H1 (cell line): ENCODE results near the gene HNF1B. TPM values are rescaled to one million over a fixed set of nuclear protein-coding genes. Genes with fewer than 3 reads are reported as not detected.

Experiments used
- SAP30 ChIP-seq: fragments of 300-600 bp; sonication (generic); IDR thresholded peaks from 2 replicates; pipeline ENCODE4 v1.7.1; 2012; ENCODE audit warnings: low read length, moderate library complexity, mild to moderate bottlenecking, inconsistent platforms; ENCODE audit not compliant: insufficient read depth, insufficient replicate concordance
- polyA plus RNA-seq, 7 experiments: library from polyadenylated mRNA; depleted of rRNA in 3 of 7; stranded (reverse) in 5 of 7; unstranded in 2 of 7; fragments of >200 nt in 5 of 7; fragments of 200-250 nt in 2 of 7; gene quantifications; 1 replicate in 5 of 7; 2 replicates in 1 of 7; 4 replicates in 1 of 7; pipeline versions ENCODE4 v1.2.1 to v1.2.3, GENCODE V29; 2011 to 2013; ENCODE audit warnings: missing spikeins in 2 of 7, mixed read lengths in 2 of 7
- total RNA-seq: library from RNA; stranded (reverse); fragmentation: NEBNext Ultra II Directional; extraction: Animal tissue kit (Norgen Biotek cat#: 25700); gene quantifications from 2 replicates; pipeline ENCODE4 v1.2.1, GENCODE V29; 2021
- TF ChIP-seq, protein P1 (sequence below): fragments of 300-600 bp; sonication (generic); IDR thresholded peaks from 2 replicates; pipeline ENCODE4 v1.7.1; 2012; ENCODE audit warnings: low read length, moderate library complexity, mild to moderate bottlenecking, inconsistent platforms; ENCODE audit not compliant: insufficient replicate concordance

The HNF1B gene
- total and polyA plus RNA-seq, 2 of the 8 experiments (the other 6 are each of a cell fraction or from before 2014, with no cell fraction given) = 0.13 to 0.30 TPM

DNA sequence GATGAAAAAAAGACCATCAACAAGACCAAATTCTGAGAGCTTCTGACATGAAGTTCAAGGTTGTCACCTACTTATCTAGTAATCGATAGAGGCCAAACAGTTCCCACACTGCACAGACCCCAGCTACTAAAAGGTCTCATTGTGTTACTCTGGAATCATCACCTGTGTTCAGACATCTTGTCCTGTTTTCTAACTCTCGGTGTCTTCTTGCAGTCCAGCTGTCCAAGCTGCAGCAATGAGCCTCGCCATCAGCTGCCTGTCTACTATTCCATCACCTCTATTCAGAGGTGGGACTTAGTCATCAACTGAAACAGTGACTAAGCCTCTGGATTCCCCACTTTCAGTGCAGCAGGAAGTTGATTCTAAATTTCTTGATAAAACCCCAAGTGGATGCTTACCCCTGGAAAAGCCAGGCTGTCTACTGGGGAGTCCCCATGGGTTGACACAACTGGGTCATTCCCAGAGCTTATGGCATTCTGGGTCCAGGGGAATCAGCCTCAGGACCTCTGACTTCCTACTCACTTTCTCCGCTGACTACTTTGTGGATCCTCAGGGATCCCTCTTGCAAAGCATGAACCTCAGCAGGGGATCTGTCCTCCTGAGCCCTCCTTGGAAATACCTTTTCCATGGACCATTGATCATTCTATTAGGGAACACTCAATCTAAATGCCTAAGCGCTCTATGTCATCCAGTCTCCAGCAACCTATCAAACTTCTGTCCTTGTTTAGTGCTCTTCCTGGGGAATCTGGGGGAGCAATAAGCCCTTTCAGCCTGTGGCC, 46.5 kb downstream of the HNF1B start (continued):
- TF ChIP-seq, protein P1, sequence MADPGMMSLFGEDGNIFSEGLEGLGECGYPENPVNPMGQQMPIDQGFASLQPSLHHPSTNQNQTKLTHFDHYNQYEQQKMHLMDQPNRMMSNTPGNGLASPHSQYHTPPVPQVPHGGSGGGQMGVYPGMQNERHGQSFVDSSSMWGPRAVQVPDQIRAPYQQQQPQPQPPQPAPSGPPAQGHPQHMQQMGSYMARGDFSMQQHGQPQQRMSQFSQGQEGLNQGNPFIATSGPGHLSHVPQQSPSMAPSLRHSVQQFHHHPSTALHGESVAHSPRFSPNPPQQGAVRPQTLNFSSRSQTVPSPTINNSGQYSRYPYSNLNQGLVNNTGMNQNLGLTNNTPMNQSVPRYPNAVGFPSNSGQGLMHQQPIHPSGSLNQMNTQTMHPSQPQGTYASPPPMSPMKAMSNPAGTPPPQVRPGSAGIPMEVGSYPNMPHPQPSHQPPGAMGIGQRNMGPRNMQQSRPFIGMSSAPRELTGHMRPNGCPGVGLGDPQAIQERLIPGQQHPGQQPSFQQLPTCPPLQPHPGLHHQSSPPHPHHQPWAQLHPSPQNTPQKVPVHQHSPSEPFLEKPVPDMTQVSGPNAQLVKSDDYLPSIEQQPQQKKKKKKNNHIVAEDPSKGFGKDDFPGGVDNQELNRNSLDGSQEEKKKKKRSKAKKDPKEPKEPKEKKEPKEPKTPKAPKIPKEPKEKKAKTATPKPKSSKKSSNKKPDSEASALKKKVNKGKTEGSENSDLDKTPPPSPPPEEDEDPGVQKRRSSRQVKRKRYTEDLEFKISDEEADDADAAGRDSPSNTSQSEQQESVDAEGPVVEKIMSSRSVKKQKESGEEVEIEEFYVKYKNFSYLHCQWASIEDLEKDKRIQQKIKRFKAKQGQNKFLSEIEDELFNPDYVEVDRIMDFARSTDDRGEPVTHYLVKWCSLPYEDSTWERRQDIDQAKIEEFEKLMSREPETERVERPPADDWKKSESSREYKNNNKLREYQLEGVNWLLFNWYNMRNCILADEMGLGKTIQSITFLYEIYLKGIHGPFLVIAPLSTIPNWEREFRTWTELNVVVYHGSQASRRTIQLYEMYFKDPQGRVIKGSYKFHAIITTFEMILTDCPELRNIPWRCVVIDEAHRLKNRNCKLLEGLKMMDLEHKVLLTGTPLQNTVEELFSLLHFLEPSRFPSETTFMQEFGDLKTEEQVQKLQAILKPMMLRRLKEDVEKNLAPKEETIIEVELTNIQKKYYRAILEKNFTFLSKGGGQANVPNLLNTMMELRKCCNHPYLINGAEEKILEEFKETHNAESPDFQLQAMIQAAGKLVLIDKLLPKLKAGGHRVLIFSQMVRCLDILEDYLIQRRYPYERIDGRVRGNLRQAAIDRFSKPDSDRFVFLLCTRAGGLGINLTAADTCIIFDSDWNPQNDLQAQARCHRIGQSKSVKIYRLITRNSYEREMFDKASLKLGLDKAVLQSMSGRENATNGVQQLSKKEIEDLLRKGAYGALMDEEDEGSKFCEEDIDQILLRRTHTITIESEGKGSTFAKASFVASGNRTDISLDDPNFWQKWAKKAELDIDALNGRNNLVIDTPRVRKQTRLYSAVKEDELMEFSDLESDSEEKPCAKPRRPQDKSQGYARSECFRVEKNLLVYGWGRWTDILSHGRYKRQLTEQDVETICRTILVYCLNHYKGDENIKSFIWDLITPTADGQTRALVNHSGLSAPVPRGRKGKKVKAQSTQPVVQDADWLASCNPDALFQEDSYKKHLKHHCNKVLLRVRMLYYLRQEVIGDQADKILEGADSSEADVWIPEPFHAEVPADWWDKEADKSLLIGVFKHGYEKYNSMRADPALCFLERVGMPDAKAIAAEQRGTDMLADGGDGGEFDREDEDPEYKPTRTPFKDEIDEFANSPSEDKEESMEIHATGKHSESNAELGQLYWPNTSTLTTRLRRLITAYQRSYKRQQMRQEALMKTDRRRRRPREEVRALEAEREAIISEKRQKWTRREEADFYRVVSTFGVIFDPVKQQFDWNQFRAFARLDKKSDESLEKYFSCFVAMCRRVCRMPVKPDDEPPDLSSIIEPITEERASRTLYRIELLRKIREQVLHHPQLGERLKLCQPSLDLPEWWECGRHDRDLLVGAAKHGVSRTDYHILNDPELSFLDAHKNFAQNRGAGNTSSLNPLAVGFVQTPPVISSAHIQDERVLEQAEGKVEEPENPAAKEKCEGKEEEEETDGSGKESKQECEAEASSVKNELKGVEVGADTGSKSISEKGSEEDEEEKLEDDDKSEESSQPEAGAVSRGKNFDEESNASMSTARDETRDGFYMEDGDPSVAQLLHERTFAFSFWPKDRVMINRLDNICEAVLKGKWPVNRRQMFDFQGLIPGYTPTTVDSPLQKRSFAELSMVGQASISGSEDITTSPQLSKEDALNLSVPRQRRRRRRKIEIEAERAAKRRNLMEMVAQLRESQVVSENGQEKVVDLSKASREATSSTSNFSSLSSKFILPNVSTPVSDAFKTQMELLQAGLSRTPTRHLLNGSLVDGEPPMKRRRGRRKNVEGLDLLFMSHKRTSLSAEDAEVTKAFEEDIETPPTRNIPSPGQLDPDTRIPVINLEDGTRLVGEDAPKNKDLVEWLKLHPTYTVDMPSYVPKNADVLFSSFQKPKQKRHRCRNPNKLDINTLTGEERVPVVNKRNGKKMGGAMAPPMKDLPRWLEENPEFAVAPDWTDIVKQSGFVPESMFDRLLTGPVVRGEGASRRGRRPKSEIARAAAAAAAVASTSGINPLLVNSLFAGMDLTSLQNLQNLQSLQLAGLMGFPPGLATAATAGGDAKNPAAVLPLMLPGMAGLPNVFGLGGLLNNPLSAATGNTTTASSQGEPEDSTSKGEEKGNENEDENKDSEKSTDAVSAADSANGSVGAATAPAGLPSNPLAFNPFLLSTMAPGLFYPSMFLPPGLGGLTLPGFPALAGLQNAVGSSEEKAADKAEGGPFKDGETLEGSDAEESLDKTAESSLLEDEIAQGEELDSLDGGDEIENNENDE = no peak
- no peak for TF ChIP-seq SAP30
